HG02623 (cell line): ENCODE results near the gene KLHL6.
A peak's percentile ranks its signal among the peaks of the same experiment; 100 is the strongest.
"Not testable (repeated sequence)": the region's sequence is repeated elsewhere in the genome, so short reads cannot be mapped to it uniquely, and the experiment has no call there.

ENCODE experiments used
- ATAC-seq: cut with Tn5 transposase; IDR thresholded peaks from one replicate; pipeline ENCODE4 v1.9.1; 2021; ENCODE audit warnings: moderate library complexity; ENCODE audit not compliant: unreplicated experiment

The KLHL6 gene

DNA sequence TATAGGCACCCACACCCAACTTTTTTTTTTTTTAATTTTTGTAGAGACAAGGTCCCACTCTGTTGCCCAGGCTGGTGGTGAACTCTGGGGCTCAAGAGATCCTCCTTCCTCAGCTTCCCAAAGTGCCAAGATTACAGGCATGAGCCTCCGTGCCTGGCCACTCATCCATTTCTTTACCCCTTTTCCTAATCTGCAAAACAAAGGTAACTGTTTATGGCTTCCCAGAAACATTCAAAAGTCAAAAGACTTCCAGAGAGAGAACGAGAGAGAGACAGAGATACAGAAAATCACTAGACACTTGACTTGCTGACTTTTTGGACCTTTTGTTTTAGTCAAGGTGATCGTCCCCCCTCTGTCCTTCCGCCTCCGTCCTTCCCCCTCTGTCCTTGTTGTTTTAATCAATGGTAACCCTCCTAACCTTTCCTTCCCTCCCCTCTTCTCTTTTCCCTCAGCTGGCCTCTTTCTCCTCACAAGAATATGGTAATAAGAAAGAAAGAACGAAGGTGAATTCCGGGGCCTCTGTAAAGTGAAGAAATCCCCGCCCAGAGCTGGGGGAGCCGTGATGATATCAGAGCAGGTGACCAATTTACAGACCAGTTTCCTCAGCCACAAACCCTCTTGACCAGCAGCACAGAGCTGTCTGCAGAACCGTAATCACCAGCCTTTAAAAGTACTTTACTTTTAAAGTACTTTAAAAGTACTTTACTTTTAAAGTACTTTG lies 21.9 kb downstream of the KLHL6 start:
- ATAC-seq: no peak

DNA sequence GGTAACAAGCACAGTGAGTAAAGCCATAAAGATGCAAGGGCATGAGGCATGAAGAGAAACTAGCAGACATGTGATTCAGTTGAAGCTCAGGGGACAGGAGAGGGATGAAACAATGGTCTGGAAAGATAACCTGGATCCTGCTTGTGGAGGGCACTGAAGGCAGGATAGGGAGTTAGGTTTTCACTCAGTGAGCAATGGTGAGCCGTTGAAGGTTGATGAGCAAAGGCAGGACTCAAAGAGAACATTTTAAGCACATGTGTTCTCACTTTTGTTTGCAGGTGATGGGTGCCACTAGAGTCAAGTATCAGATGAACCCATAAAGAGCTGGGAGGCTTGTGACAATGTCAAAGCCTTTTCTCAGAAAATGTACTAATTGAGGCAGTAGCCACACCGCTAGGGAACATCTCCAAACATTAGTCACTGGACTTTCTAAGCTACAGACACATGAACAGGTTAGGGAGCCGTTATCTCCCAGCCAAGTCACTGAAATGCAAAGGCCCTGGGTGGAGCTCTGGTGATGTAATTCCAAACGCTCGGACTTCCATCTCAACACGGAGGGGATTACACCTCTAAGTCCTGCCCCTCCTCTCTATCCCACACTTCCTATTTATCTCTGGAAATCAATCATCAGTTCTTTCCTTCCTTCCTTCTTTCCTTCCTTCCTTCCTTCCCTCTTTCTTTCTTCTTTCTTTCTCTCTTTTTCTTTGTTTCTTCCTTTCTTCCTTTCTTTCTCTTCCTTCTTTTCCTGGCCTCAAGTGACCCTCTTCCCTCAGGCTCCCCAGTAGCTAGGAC lies 22.7 kb downstream of the KLHL6 start:
- no peak for ATAC-seq

DNA sequence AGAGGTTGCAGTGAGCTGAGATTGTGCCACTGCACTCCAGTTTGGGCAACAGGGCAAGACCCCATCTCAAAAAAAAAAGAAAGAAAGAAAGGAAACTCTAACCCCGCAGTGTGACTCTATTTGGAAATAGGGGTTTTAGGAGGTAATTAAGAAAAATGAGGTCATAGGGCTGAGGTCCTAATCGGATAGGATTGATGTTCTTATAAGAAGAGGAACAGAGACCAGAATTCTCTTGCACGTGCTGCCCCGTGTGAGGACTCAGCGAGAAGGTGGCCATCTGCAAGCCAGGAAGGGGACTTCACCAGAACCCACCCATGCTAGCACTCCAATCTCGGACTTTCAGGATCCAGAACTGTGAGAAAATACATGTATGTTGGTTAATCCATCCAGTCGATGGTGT lies 25.8 kb downstream of the KLHL6 start:
- no peak for ATAC-seq

DNA sequence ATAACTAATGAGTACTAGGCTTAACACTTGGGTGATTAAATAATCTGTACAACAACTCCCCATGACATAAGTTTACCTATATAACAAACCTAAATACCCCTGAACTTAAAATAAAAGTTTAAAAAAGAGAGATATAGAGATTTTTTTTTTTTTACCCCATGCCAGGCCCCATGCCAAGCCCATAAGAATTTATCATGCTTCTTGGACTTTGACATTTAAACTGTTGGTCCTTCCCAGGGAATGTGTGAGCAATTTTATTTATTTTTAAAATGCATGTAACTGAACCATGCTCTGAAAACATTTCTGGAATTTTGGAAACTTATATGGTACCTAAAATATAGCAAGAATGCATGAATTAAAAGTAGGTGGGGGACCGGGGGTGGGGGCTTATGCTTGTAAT lies 26.3 kb downstream of the KLHL6 start:
- no peak for ATAC-seq

DNA sequence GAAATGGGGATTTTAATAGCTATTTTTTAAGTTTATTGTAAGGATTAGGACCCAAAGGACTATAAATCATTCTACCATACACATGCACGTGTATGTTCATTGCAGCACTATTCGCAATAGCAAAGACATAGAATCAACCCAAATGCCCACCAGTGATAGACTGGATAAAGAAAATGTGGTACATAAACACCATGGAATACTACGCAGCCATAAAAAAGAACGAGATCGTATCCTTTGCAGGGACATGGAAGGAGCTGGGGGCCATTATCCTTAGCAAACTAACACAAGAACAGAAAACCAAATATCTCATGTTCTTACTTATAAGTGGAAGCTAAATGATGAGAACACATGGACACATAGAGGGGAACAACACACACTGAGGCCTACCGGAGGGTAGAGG lies 26.7 kb downstream of the KLHL6 start:
- ATAC-seq: not testable (repeated sequence)

DNA sequence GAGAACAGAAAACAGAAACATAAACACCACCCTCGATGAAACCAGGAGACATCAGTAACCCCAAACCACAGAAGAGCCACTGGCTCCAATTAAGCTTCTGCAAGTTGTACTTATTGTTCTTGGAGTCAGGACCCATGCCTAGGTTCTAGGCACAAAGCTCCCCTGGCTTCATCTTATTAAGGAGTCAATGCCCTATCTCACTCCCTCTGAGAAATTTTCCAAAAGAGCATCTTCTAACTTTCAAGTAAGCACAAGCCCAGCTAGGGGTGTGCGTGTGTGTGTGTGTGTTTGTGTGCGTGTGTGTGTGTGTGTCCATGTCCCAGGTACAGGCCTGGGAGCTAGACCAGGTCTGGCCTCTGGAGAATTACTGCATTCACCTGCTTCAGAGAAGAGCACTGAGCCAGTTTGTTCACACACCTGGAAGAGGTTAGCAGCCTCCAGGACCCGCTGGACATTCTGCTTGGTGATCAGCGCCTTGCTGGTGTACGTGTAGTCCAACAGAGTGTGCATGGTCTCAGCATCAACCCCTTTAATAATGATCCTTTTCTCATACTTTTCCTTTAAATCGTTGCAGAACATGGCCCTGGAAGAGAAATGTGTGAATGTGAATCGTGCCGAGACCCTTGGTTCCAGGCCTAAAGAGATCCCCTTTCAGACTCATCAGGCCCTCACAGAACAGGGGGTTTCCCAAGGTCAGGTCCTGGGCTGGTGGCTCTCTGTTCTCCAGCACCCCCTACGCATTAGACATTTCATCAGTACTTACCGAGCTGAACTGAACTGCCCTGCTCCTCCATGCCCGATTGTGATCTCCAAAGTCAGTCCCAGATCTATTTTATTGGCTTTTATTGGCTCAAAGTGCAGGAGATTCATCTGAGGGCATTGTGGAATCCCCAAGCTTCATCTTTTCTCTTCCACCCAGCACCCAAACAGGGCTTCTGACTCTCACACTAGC lies 27.8 kb downstream of the KLHL6 start:
- peak; percentile 83 for ATAC-seq

DNA sequence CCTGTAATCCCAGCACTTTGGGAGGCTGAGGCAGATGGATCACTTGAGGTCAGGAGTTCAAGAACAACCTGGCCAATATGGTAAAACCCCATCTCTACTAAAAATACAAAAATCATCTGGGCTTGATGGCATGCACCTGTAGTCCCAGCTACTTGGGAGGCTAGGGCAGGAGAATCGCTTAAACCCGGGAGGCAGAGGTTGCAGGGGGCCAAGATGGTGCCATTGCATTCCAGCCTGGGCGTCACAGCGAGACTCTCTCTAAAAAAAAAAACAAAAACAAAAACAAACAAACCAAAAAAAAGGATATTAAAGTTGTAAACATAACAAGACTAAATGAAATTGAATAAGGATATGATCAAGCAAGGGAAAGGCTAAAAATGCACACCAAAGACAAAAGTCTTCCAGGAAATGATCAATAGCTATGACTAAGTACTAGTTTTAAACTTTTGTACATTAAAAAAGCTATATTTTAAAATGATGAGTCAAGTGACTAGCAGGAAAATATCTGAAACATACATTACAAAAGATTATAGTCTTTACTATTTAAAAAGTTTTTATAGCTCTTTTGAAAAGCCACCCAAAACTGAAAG lies 28.6 kb downstream of the KLHL6 start:
- ATAC-seq: peak; percentile 13

DNA sequence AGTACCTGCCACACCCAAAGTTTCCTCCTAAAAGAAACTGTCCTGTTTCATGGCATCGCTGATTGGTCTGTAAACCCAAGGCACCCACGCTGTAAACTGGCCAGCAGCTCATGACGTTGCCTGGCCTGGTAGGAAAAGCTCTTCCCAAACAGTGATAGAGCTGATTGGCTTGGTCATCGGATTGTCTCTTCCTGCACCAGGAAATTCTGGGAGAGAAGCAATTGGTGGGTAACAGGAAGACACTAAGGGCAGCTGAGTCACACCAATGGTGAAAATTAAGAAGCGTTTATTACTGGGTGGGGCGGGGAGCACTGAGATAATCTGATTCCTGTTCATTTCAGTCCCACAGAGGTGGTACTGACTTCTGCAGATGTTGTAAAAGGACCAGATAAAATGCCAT lies 31.0 kb downstream of the KLHL6 start:
- no peak for ATAC-seq

DNA sequence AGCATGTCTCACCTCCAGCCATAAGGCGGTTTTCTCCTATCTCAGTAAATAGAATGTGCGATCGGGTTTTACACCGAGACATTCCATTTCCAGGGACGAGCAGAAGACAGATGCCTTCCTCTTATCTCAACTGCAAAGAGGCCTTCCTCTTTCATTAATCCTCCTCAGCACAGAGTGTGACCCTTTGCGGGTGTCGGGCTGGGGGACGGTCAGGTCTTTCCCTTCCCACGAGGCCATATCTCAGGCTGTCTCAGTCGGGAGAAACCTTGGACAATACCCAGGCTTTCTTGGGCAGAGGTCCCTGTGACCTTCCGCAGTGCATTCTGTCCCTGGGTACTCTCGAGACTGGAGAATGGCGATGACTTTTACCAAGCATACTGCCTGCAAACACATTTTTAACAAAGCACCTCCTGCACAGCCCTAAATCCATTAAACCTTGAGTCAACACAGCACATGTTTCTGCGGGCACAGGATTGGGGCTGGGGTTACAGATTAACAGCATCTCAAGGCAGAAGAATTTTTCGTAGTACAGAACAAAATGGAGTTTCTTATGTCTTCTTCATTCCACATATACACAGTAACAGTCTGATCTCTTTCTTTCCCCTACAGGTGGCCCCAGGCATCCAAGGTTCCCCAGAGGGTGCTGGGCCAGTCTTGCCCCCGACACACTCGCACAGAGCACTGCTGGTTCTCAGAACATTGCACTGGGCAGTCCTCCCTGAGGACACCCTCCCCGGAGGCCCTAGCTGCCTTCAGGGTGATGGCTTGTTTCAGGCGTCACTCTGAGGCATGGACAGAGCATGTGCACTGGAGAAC lies 34.6 kb downstream of the KLHL6 start:
- not testable (repeated sequence) for ATAC-seq

DNA sequence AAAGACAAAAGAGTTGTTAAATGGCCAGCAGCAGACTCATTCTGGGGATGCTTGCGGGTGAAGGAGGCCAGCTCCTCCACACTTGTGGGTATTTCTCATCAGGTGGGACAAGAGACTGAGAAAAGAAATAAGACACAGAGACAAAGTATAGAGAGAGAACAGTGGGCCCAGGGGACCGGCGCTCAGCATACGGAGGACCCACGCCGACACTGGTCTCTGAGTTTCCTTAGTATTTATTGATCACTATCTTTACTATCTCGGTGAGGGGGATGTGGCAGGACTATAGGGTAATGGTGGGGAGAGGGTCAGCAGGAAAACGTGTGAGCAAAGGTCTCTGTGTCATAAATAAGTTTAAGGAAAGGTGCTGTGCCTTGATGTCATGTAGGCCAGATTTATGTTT lies 35.2 kb downstream of the KLHL6 start:
- not testable (repeated sequence) for ATAC-seq

DNA sequence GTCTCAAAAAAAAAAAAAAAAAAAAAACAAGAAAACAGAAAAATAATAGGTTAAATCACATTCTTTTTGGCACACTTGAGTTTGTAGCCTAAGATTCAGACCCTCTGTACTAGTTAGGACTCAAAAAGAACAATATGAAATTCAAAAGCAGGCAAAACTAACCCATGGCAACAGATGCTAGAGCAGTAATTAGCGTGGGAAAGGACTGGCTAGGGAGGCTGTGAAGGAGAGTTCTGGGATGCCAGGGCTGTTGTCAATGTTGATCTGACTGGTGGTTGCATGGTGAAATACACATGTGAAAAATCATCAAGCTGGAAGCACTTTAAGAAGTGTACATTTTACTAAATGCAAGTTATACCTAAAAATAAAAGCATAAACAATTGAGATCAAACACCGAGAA lies 35.6 kb downstream of the KLHL6 start:
- no peak for ATAC-seq

DNA sequence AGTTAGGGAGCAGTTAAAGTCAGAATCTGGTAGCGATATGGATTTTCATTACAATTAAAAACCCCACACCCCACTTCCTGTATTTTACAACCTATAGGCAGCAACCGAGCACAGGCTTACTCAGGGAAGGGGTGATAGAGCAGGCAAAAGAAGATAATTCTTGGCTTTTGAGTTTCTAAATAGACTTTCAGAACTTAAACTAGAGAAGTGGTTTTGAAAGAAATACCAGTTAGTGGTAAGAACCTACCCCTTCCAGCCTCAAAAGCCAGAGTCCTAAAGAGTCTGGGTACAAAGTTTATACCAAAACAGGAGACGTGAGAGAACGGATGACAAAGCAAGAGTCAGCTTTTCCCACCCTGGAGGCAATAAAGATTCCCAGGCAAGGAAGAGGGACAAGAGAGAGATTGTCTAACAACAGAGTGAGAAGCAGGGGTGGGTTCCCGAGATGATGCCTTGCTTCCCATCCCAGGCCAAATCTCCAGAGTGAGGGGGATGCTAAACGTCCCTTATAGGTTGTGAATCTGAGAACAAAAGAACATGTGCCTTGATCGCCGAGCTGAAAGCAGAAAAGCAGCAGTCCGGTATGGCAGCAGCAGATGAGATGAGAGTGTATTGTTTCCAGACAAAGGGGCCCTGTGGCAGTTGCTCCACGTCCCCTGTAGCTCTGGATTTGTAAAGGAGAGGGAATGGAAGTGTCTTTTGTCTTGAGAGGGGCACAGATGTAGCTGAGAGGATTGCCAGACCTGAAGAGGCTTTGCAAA lies 36.8 kb downstream of the KLHL6 start:
- ATAC-seq: no peak

DNA sequence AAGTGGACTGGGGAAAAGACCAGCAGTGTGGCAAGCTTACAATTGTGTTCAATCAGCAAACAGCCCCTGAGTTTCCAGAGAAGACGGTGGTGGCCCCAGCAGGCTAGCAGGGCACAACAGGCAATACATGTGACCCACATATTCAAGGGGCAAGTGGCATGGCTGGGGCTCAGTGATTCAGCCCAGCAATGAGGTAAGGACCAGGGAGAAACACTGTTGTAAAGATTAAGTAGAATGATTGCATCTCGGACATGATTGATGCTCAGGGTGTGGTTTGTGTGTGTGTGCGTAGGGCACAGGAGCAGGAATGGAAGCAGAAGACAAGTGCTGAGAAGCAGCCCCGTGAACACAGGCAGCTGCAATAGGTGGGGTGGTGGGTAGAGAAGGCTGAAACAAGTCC lies 37.9 kb downstream of the KLHL6 start:
- ATAC-seq: no peak

DNA sequence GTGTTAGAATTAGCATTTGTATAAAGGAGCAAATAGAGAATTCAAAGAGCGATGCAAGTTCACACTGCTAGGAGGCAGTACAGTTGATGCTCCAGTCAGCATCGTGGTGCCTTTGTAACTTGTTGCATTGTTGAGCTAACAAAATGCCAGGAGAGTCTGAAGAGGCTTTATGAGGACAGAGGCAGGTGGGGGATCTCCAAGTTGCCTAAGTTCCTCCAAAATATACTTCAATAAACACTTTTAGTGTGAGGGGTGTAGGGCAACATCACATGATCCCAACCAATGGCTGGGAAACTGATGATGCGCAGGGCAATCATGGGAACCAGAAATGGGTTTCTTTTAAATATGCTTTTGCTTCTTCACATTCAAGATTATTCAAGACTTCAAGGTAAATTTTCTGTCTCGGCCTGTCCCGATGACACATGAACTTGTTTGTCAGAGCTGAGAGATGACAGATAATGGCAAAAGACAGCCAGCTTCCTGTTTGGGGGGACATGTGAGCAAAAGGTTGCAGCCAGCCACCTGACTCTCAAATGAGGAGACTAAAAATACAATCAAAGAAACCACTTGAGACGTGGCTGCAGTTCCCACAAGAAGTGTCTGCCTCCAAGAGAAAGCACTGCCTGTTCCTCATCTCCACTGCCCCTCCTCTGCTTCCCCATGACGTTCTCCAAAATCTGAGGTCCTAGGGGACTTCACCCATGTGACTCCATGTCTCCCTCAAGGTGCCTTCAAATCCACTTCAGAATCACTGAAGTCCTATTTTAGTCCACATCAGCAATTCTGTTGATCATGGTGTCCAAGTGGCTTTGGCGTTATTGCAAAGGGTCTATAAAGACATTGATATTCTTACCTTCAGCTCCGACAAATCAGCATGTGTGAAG lies 39.3 kb downstream of the KLHL6 start:
- peak; percentile 73 for ATAC-seq

DNA sequence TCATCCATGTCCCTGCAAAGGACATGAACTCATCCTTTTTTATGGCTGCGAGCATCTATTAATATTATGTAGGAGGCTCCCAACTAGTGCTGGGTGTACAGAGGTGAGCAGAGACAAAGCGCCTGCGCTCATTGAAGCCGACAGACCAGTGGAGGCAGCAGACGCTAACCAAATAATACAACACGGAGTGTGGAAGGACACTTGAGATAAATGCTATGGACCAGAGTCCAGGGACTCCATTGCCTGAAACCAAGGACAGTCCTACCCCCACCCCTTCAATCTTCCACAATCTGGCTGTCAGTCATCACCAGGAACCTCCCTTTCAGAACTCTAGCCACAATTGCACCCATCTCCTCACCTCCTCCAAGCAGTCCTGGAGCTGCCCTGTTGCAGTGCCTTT lies 41.5 kb downstream of the KLHL6 start:
- ATAC-seq: no peak

DNA sequence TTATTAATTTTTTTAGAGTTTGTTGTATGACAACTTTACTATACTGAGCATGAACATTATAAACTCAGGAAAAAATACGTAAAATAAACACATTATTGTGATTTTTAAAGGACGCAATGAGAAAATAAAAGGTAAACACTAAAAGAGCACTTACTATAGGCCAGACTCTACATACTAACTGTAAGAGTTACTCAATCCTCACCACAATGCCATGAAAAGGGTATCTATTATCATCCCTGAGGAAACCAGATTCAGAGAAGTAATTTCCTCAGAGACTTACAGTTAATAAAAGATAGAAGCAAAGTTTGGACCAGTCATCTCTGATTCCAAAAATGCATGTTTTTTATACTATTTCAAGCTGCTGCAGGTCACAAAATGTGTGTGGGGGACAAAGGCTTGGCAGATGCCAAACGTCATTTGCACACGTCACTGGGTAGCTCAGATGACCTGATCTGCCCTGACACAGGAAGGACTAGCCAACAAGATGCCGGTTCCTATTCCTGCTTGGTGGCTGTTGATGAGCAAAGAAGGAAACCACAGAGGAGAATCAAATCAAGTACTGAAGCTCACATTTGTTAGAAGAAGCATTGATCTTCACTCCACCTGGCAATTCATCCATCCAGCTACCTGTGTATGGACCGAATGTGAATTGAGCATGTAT lies 42.3 kb downstream of the KLHL6 start:
- no peak for ATAC-seq

DNA sequence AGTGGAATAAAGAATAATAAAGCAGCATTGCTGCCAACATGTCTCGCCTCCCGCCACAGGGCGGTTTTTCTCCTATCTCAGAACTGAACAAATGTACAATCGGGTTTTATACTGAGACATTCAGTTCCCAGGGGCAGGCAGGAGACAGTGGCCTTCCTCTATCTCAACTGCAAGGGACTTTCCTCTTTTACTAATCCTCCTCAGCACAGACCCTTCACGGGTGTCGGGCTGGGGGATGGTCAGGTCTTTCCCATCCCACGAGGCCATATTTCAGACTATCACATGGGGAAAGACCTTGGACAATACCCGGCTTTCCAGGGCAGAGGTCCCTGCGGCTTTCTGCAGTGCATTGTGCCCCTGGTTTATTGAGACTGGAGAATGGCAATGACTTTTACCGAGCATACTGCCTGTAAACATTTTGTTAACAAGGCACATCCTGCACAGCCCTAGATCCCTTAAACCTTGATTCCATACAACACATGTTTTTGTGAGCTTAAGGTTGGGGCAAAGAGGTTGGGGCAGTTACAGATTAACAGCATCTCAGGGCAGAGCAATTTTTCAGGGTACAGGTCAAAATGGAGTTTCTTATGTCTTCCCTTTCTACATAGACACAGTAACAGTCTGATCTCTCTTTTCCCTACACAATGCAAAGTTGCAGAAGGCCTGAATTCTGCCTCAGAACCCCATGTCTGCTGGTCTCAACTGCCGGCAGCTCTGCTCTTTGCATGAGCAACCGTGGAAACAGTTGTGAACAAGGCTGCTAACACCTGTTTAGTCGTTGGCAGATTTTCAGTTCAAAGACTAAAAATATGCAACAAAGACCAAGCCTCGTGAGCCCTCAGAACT lies 44.0 kb downstream of the KLHL6 start:
- not testable (repeated sequence) for ATAC-seq
